ENCODE measurements around the gene VKORC1.

Gene VKORC1

GRCh38 chr16:31130336-31130891, 35.8 kb upstream of the VKORC1 start:
- DNase-seq (ENCODE audit: low read depth, low spot score) = no peak

- no peak for DNase-seq (ENCODE audit: low read depth, low spot score)
Observed at GRCh38 chr16:31129568-31130335, 35.2 kb upstream of the VKORC1 start.

GRCh38 chr16:31128711-31129567, 34.3 kb upstream of the VKORC1 start:
- no peak for DNase-seq (ENCODE audit: low read depth, low spot score)

- DNase-seq (ENCODE audit: low read depth, low spot score) = no peak
Observed at GRCh38 chr16:31127182-31127581, 32.6 kb upstream of the VKORC1 start.

- DNase-seq (ENCODE audit: low read depth, low spot score) = no peak
Observed at GRCh38 chr16:31125844-31126243, 31.2 kb upstream of the VKORC1 start.

GRCh38 chr16:31120129-31120528, 25.5 kb upstream of the VKORC1 start:
- DNase-seq (ENCODE audit: low read depth, low spot score) = no peak

- no peak for DNase-seq (ENCODE audit: low read depth, low spot score)
Observed at GRCh38 chr16:31118223-31119155, 23.9 kb upstream of the VKORC1 start.

GRCh38 chr16:31117384-31118222, 23.0 kb upstream of the VKORC1 start, which contains the start of gene KAT8:
Gene KAT8 (plus strand): TSS chr16:31117664. CDS start chr16:31117682, 18 bp downstream.
- DNase-seq (ENCODE audit: low read depth, low spot score) = peak; percentile 95

GRCh38 chr16:31114468-31114867, 19.9 kb upstream of the VKORC1 start:
- DNase-seq (ENCODE audit: low read depth, low spot score) = no peak

GRCh38 chr16:31113121-31114120, 18.8 kb upstream of the VKORC1 start:
- no peak for DNase-seq (ENCODE audit: low read depth, low spot score)

- no peak for DNase-seq (ENCODE audit: low read depth, low spot score)
Observed at GRCh38 chr16:31112711-31113110, 18.1 kb upstream of the VKORC1 start.

- no peak for DNase-seq (ENCODE audit: low read depth, low spot score)
Observed at GRCh38 chr16:31111881-31112466, 17.4 kb upstream of the VKORC1 start.

GRCh38 chr16:31110106-31111034, 15.8 kb upstream of the VKORC1 start:
- no peak for DNase-seq (ENCODE audit: low read depth, low spot score)

GRCh38 chr16:31109622-31110021, 15.0 kb upstream of the VKORC1 start:
- no peak for DNase-seq (ENCODE audit: low read depth, low spot score)

GRCh38 chr16:31108794-31109558, 14.4 kb upstream of the VKORC1 start:
- DNase-seq (ENCODE audit: low read depth, low spot score) = no peak

GRCh38 chr16:31108035-31108793, 13.6 kb upstream of the VKORC1 start, which contains the start of gene BCKDK:
Gene BCKDK (plus strand): TSS chr16:31108386. CDS start chr16:31109224, 838 bp downstream.
- peak; percentile 40 for DNase-seq (ENCODE audit: low read depth, low spot score)
